Esophagus squamous epithelium (tissue), 4 donors: ENCODE measurements around the gene COL23A1.

ENCODE experiments used
- POLR2A ChIP-seq, 4 donors: fragments of 450-650 bp; IDR thresholded peaks; one replicate each; pipeline ENCODE4 v1.6.1; 2017; ENCODE audit warnings: antibody characterized with exemption in 4 of 4, mild to moderate bottlenecking in 4 of 4, moderate library complexity in 3 of 4
- TF ChIP-seq, protein P1 (sequence below), 6 experiments: fragments of 450-650 bp in 4 of 6; fragments of 200-600 bp in 2 of 6; sonication (generic) in 2 of 6; IDR thresholded peaks; one replicate each; pipeline ENCODE4 v1.5.1; 2016 to 2019; ENCODE audit warnings: antibody characterized with exemption in 6 of 6, mild to moderate bottlenecking in 4 of 6, moderate library complexity in 4 of 6

DNA sequence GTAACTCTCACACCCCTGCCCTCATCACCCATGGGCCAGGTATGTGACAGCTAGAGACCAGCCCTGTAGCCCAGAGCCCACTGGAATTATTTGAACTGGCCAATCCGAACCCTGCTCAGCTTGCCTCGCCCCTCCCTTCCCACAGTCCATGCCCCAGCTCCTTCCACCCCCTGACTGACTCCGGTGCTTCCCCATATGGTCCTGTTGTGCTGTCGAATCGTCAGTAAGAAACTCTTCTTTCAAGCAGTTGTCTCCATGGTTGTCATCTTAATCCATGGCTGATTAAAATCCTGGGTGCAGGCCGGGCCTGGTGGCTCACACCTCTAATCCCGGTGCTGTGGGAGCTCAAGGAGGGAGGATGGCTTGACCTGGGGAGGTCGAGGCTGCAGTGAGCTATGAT is 118.5 kb downstream of the COL23A1 start:
- TF ChIP-seq, protein P1, sequence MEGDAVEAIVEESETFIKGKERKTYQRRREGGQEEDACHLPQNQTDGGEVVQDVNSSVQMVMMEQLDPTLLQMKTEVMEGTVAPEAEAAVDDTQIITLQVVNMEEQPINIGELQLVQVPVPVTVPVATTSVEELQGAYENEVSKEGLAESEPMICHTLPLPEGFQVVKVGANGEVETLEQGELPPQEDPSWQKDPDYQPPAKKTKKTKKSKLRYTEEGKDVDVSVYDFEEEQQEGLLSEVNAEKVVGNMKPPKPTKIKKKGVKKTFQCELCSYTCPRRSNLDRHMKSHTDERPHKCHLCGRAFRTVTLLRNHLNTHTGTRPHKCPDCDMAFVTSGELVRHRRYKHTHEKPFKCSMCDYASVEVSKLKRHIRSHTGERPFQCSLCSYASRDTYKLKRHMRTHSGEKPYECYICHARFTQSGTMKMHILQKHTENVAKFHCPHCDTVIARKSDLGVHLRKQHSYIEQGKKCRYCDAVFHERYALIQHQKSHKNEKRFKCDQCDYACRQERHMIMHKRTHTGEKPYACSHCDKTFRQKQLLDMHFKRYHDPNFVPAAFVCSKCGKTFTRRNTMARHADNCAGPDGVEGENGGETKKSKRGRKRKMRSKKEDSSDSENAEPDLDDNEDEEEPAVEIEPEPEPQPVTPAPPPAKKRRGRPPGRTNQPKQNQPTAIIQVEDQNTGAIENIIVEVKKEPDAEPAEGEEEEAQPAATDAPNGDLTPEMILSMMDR (IDR thresholded peaks at IDR 0.05) = no peak
- no peak for TF ChIP-seq POLR2A (IDR thresholded peaks at IDR 0.05)
